ENCODE results near the gene COL26A1. TPM values are rescaled to one million over a fixed set of nuclear protein-coding genes. Genes with fewer than 3 reads are reported as not detected.

COL26A1 gene
- total RNA-seq, 2 experiments from 2014 or later = not detected

GRCh38 chr7:101377189-101377736 lies 14.6 kb downstream of the COL26A1 start:
- Histone ChIP-seq H3K9me3 (ENCODE audit: low read length) (no peaks in the 10 kb centered on the region), H4K20me1 (ENCODE audit: insufficient read depth, low read length) (no peaks in the 10 kb centered on the region), H3K4me3 (ENCODE audit: low read depth, low read length, poor library complexity, severe bottlenecking) (no peak overlapping the region), H3K36me3 (ENCODE audit: insufficient read depth, low read length) (no peaks in the 10 kb centered on the region), H3K4me1 (ENCODE audit: insufficient read depth, low read length, poor library complexity, severe bottlenecking) (no peaks in the 10 kb centered on the region), H2AFZ (ENCODE audit: low read length) (no peak overlapping the region), H3K27ac (ENCODE audit: low read depth, low read length, poor library complexity, severe bottlenecking) (no peak overlapping the region), H3K9me2 (ENCODE audit: insufficient read depth, low read length) (no peaks in the 10 kb centered on the region), H3K79me2 (ENCODE audit: insufficient read depth, low read depth, low read length) (no peaks in the 10 kb centered on the region), H3K4me2 (ENCODE audit: low read length) (no peak overlapping the region)
- intact Hi-C loops (cut with micrococcal nuclease; ENCODE audit: unreplicated experiment) = no loop called here
- POLR2A ChIA-PET = interaction anchor here (0.7 kb wide), 1 partner anchor 103 kb away, joined by 4 read pairs; no protein-coding TSS in a partner anchor
- CTCF ChIA-PET (ENCODE audit: unreplicated experiment) = no interaction called here
- no TSS peak for BruUV-seq (replicated peaks)
- TF ChIP-seq, protein P1, sequence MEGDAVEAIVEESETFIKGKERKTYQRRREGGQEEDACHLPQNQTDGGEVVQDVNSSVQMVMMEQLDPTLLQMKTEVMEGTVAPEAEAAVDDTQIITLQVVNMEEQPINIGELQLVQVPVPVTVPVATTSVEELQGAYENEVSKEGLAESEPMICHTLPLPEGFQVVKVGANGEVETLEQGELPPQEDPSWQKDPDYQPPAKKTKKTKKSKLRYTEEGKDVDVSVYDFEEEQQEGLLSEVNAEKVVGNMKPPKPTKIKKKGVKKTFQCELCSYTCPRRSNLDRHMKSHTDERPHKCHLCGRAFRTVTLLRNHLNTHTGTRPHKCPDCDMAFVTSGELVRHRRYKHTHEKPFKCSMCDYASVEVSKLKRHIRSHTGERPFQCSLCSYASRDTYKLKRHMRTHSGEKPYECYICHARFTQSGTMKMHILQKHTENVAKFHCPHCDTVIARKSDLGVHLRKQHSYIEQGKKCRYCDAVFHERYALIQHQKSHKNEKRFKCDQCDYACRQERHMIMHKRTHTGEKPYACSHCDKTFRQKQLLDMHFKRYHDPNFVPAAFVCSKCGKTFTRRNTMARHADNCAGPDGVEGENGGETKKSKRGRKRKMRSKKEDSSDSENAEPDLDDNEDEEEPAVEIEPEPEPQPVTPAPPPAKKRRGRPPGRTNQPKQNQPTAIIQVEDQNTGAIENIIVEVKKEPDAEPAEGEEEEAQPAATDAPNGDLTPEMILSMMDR (conservative IDR thresholded peaks at IDR 0.05; ENCODE audit: low read length) = no peak
- no peak for TF ChIP-seq EZH2phosphoT487 (IDR thresholded peaks at IDR 0.05; ENCODE audit: borderline replicate concordance, low read depth, low read length)
- DNase-seq (ENCODE audit: low spot score) = no peak

- Histone ChIP-seq H3K27ac (ENCODE audit: low read depth, low read length, poor library complexity, severe bottlenecking) (no peak overlapping the region), H3K9me2 (ENCODE audit: insufficient read depth, low read length) (no peaks in the 10 kb centered on the region), H3K4me2 (ENCODE audit: low read length) (no peak overlapping the region), H3K36me3 (ENCODE audit: insufficient read depth, low read length) (no peaks in the 10 kb centered on the region), H3K9me3 (ENCODE audit: low read length) (no peaks in the 10 kb centered on the region), H3K79me2 (ENCODE audit: insufficient read depth, low read depth, low read length) (no peaks in the 10 kb centered on the region), H3K4me3 (ENCODE audit: low read depth, low read length, poor library complexity, severe bottlenecking) (no peak overlapping the region), H2AFZ (ENCODE audit: low read length) (no peak overlapping the region), H4K20me1 (ENCODE audit: insufficient read depth, low read length) (no peaks in the 10 kb centered on the region), H3K4me1 (ENCODE audit: insufficient read depth, low read length, poor library complexity, severe bottlenecking) (no peaks in the 10 kb centered on the region)
- no peak for DNase-seq (ENCODE audit: low spot score)
- TF ChIP-seq, protein P1 (conservative IDR thresholded peaks at IDR 0.05; ENCODE audit: low read length) = no peak
- no peak for TF ChIP-seq EZH2phosphoT487 (IDR thresholded peaks at IDR 0.05; ENCODE audit: borderline replicate concordance, low read depth, low read length)
- CTCF ChIA-PET (ENCODE audit: unreplicated experiment) = no interaction called here
- POLR2A ChIA-PET = no interaction called here
- BruUV-seq (replicated peaks) = no TSS peak
- intact Hi-C loops (cut with micrococcal nuclease; ENCODE audit: unreplicated experiment) = no loop called here
Observed at GRCh38 chr7:101378751-101379174, 16.1 kb downstream of the COL26A1 start.

GRCh38 chr7:101379302-101379701 lies 16.6 kb downstream of the COL26A1 start:
- no peak overlapping the region for H2AFZ ChIP-seq (ENCODE audit: low read length)
- H3K9me2 ChIP-seq (ENCODE audit: insufficient read depth, low read length) = no peaks in the 10 kb centered on the region
- intact Hi-C loops (cut with micrococcal nuclease; ENCODE audit: unreplicated experiment) = no loop called here
- no peaks in the 10 kb centered on the region for H3K36me3 ChIP-seq (ENCODE audit: insufficient read depth, low read length)
- no peak overlapping the region for H3K4me2 ChIP-seq (ENCODE audit: low read length)
- CTCF ChIA-PET (ENCODE audit: unreplicated experiment) = no interaction called here
- H3K79me2 ChIP-seq (ENCODE audit: insufficient read depth, low read depth, low read length) = no peaks in the 10 kb centered on the region
- POLR2A ChIA-PET = interaction anchor here (0.7 kb wide), 1 partner anchor 39 kb away, joined by 4 read pairs; no protein-coding TSS in a partner anchor
- DNase-seq (ENCODE audit: low spot score) = no peak
- TF ChIP-seq, protein P1 (conservative IDR thresholded peaks at IDR 0.05; ENCODE audit: low read length) = no peak
- TF ChIP-seq EZH2phosphoT487 (IDR thresholded peaks at IDR 0.05; ENCODE audit: borderline replicate concordance, low read depth, low read length) = no peak
- no peak overlapping the region for H3K27ac ChIP-seq (ENCODE audit: low read depth, low read length, poor library complexity, severe bottlenecking)
- H3K4me1 ChIP-seq (ENCODE audit: insufficient read depth, low read length, poor library complexity, severe bottlenecking) = no peaks in the 10 kb centered on the region
- no peaks in the 10 kb centered on the region for H4K20me1 ChIP-seq (ENCODE audit: insufficient read depth, low read length)
- H3K4me3 ChIP-seq (ENCODE audit: low read depth, low read length, poor library complexity, severe bottlenecking) = no peak overlapping the region
- no TSS peak for BruUV-seq (replicated peaks)
- no peaks in the 10 kb centered on the region for H3K9me3 ChIP-seq (ENCODE audit: low read length)

Data from OCI-LY7 (cell line).